Measurements from ENCODE around the gene BRPF3.

GRCh38 chr6:36242161-36242560 lies 45.6 kb downstream of the BRPF3 start:
- no peak for TF ChIP-seq CTCF (conservative IDR thresholded peaks at IDR 0.05; ENCODE audit: low read depth, low read length)
- no peak for TF ChIP-seq EZH2 (IDR thresholded peaks at IDR 0.05; ENCODE audit: low read length, unreplicated experiment)
